GM12873 (cell line): ENCODE data around the gene PTGFRN.

ENCODE experiments used
- TF ChIP-seq, protein P1 (sequence below): IDR thresholded peaks from 2 replicates; pipeline ENCODE4 v1.5.1; 2012; ENCODE audit warnings: low read depth, mild to moderate bottlenecking, moderate library complexity, low read length, control low read depth; ENCODE audit not compliant: insufficient read depth; ENCODE audit errors: missing control alignments

PTGFRN gene

DNA sequence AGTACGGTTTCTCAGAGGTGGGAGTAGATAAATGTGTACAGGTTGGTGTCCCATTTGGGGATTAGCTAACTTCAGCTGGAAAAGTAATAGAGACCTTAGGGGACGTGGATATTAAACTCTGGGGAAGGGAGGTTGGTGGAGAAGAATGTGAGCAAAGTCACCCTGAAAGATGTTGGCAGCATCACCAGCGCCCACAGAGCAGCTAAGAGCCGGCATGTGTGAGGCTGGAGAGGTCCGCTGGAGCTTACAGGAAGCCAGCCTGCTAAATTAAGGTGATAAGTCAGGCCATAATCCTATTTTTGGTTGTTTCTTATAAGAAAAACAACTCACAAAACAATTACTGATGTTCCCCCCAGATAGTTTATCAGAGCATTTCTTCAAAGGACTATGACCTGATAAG lies 12.2 kb downstream of the PTGFRN start:
- TF ChIP-seq, protein P1, sequence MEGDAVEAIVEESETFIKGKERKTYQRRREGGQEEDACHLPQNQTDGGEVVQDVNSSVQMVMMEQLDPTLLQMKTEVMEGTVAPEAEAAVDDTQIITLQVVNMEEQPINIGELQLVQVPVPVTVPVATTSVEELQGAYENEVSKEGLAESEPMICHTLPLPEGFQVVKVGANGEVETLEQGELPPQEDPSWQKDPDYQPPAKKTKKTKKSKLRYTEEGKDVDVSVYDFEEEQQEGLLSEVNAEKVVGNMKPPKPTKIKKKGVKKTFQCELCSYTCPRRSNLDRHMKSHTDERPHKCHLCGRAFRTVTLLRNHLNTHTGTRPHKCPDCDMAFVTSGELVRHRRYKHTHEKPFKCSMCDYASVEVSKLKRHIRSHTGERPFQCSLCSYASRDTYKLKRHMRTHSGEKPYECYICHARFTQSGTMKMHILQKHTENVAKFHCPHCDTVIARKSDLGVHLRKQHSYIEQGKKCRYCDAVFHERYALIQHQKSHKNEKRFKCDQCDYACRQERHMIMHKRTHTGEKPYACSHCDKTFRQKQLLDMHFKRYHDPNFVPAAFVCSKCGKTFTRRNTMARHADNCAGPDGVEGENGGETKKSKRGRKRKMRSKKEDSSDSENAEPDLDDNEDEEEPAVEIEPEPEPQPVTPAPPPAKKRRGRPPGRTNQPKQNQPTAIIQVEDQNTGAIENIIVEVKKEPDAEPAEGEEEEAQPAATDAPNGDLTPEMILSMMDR: no peak

- TF ChIP-seq, protein P1: no peak
Measured at GRCh38 chr1:116923421-116923820, 13.7 kb downstream of the PTGFRN start.

DNA sequence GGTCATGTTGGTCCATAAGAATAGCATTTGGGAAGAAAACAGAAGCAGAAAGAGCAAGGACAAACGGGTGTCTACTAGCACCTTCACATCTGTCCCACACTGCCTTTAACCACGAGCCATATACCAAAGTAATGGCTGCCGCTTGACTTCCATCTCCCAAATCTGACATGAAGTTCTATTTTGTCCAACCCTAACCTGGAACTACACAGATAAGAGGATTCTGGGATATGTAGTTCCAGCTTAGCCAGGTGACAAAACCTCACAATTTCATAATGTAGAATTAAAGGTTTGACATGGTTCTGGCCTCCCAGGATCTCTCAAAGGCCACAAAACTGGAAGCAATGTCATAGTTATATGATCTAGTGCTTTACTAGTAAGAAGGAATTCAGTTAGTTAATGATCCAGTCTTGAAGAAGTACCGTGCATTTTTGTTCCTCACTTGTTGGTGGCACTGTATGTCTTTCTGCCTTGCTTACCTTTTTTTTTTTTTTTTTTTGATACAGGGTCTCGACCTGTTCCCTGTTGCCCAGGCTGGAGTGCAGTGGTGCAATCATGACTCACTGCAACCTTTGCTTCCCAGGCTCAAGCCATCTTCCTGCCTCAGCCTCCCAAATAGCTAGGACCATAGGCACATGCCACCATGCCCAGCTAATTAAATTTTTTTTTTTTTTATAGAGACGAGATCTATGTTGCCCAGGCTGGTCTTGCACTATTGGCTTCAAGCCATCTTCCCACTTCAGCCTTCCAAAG lies 17.5 kb downstream of the PTGFRN start:
- TF ChIP-seq, protein P1: no peak

DNA sequence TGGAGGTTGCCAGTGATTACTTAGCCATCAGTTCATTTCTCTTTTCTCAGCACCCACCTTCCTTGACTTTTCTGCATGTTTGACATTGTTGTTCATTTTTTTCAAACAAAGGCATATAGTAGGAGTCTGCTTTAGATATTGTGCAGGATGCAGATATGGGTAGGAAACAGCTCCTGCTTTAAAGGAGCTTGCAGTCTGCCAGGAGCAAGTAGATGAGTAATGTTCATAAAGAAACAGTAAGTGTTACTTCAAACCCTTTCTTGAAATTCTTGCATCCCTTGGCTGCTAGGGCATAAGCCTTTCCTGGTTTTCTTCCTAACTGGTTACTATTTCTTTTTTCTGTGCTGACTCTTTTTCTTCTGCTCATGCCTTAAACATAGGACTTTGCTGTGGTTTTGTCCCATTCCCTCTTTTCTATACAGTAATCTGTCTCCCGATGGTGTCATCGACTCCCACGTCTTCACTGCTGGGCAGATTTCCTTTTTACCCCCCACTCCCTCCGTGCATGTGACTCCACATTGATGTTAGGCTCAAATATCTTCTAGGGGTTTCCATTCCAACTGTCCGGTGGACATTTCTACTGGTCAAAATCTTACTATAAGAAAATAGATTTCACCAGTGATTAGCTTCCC lies 20.4 kb downstream of the PTGFRN start:
- TF ChIP-seq, protein P1: no peak

DNA sequence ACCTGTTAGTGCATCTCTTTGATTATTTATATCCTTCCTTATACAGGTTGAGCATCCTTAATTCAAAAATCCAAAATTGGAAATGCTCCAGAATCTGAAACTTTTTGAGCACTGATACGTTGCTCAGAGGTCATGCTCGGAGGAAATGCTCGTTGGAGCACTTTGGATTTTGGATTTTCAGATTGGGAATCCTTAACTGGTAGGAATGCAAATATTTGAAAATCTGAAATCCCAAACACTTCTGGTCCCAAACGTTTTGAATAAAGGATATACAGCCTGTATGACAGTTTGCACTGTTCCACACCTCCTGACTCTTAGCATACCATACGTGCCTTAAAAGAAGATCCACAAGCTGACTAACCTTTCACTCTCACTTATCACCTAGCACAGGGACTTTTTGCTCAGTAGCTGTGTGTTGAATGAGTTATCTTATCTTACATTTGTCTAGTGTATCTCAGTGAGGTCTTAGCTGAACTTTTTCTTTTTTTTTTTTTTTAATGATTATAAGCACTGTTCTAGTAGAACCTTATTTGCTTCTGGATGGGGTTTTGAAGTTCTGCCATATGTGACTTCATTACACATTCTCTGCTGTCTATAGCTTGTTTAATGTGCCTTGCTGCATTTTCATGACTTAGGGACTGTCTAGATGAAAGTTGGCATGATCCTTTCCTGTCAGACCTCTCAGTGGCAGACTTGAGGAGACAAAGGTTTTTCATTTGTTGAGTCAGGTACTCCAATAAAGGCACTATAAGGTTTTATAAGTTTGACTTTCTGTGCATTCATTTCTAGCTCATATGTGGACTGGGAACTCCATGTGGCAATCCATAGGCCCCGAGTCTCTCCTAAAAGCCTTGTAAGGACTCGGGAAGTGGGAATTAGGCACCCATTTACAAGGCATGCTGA lies 21.6 kb downstream of the PTGFRN start:
- TF ChIP-seq, protein P1: no peak

DNA sequence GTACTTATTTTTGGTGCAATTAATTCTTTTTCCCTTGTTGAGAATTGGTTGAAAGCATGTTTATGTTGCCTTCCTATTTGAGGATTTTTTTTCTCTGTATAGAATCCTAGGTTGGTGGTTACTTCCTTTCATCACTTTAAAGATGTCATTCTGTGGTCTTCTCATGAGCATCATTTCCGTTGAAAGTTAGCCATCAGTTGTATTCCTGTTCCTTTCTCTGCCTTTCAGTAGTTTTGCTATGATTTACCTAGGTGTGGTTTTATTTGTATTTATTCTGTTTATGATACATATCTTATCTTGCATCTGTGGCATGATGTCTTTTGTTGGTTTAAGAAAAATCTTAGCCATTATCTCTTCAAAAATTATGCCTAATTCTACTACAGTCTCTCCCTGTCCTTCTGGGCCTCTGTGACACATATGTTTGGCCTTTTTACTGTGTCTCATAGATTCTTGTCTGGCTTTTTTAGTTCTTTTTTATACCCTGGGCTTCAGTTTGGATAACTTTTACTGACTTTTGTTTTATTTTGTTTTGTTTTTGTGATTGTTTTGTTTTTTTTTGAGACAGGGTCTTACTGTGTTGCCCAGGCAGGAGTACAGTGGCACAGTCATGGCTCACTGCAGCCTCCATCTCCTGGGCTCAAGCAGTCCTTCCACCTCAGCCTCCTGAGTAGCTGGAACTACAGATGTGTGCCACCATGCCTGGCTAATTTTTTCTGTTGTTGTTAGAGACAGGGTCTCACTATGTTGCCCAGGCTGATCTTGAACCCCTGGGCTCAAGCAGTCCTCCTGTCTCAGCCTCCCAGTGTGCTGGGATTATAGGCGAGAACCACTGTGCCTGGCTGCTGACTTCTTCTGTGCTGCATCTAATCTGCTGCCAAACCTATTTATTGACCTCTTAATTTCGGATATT lies 24.1 kb downstream of the PTGFRN start:
- TF ChIP-seq, protein P1: no peak
